GM20000 (cell line): ENCODE results near the gene ACSS2.

Source experiments
- DNase-seq: peaks from one replicate; pipeline ENCODE4 v3.0.0; 2012; ENCODE audit warnings: low spot score
- CTCF ChIP-seq: IDR thresholded peaks from 2 replicates; pipeline ENCODE4 v1.5.1; 2012; ENCODE audit warnings: mild to moderate bottlenecking, control low read depth; ENCODE audit errors: extremely low read depth, missing control alignments

Gene ACSS2

GRCh38 chr20:34971561-34972235 lies 95.3 kb downstream of the ACSS2 start:
- TF ChIP-seq CTCF = no peak
- DNase-seq = no peak

GRCh38 chr20:34974246-34974645 lies 97.8 kb downstream of the ACSS2 start:
- TF ChIP-seq CTCF = no peak
- no peak for DNase-seq

GRCh38 chr20:34976286-34976685 lies 99.9 kb downstream of the ACSS2 start:
- no peak for DNase-seq
- no peak for TF ChIP-seq CTCF
